ENCODE results near the gene CD63.

CD63 gene

GRCh38 chr12:55683676-55684075 is 45.1 kb downstream of the CD63 start:
- Histone ChIP-seq H3K36me3 (ENCODE audit: control insufficient read depth, insufficient read depth, low read length) (peaks cover 14% of the 10 kb centered on the region), H3K27ac (ENCODE audit: low read depth, low read length) (no peak overlapping the region), H3K27me3 (ENCODE audit: control insufficient read depth, insufficient read depth, low read length) (no peaks in the 10 kb centered on the region), H3K4me3 (ENCODE audit: low read depth, low read length) (no peak overlapping the region), H3K4me1 (ENCODE audit: control insufficient read depth, insufficient read depth, low read length) (peaks cover 5% of the 10 kb centered on the region; the same call in 1 of the 2 replicates), H3K9me3 (ENCODE audit: control insufficient read depth, insufficient read depth, low read length) (no peaks in the 10 kb centered on the region), H3K9ac (ENCODE audit: low read depth, low read length) (no peak overlapping the region)

DNA sequence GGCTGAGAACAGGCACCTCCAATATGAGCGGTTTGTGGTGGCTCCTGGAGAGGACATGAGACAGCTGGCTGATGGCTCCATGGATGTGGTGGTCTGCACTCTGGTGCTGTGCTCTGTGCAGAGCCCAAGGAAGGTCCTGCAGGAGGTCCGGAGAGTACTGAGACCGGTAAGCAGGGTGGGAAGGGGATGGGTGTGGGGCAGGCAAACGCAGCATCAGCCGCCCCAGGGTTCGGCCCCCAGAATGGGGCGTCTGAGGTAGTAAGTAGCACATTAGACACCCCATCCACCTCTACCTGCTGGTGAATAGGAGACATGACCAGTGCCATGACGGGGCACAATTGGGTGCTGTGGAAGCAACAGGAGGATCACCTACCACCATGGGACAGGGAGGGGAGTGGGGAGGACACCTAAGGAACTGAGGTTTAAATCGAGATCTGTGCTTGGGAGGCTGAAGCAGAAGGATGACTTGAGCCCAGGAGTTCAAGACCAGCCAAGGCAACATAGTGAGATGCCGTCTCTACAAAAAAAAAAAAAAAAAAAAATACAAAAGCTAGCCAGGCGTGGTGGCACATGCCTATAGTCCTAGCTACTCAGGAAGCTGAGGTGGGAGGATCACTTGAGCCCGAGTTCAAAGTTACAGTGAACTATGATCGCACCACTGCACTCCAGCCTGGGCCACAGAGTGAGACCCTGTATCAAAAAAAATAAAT is 46.6 kb downstream of the CD63 start:
- Histone ChIP-seq H3K27me3 (ENCODE audit: control insufficient read depth, insufficient read depth, low read length) (no peaks in the 10 kb centered on the region), H3K9me3 (ENCODE audit: control insufficient read depth, insufficient read depth, low read length) (no peaks in the 10 kb centered on the region), H3K27ac (ENCODE audit: low read depth, low read length) (peak overlapping the region; percentile 70), H3K4me3 (ENCODE audit: low read depth, low read length) (peak overlapping the region; percentile 42; the same call in 1 of the 2 replicates), H3K4me1 (ENCODE audit: control insufficient read depth, insufficient read depth, low read length) (peaks cover 5% of the 10 kb centered on the region; the same call in 1 of the 2 replicates), H3K9ac (ENCODE audit: low read depth, low read length) (no peak overlapping the region), H3K36me3 (ENCODE audit: control insufficient read depth, insufficient read depth, low read length) (peaks cover 7% of the 10 kb centered on the region)

DNA sequence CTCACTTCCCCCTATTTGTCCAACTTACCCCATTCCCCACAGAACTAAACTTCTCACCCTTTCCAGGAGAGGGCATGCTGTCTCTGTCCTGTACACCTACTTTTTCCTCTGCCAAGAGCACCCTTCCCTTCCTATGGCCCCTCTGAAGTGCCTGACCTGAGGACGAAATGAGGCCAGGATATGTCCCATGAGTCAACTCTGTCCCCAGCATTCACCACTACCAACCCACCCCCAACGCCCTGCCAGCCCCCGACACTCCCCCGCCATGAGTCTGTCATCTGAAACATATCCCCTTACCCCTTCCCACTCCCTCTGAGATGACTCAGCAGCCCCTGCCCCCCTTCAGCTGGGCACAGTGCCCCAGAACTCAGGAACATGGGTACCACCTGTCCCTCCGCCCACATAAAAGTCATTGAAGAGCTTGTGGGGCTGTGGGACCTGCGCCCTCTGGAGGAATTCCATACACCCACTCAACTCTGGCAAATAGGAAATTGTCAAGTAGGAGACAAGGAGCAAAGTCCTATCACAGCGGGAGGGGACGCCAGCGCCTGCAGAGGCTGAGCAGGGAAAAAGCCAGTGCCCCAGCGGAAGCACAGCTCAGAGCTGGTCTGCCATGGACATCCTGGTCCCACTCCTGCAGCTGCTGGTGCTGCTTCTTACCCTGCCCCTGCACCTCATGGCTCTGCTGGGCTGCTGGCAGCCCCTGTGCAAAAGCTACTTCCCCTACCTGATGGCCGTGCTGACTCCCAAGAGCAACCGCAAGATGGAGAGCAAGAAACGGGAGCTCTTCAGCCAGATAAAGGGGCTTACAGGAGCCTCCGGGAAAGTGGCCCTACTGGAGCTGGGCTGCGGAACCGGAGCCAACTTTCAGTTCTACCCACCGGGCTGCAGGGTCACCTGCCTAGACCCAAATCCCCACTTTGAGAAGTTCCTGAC is 47.4 kb downstream of the CD63 start:
- Histone ChIP-seq H3K4me3 (ENCODE audit: low read depth, low read length) (peak overlapping the region; percentile 42), H3K27me3 (ENCODE audit: control insufficient read depth, insufficient read depth, low read length) (no peaks in the 10 kb centered on the region)

DNA sequence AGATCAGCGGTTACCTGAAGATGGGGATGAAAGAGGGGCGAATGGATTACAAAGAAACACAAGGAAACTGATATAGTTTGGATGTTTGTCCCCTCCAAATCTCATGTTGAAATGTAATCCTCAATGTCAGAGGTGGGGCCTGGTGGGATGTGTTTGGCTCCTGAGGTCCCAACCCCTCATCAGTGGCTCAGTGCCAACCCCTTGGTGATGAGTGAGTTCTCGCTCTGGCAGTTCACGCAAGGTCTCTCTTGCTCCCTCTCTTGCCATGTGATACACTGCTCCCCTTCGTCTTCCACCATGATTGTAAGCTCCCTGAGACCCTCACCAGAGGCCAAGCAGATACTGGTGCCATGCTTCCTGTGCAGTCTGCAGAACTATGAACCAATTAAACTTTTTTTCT is 49.1 kb downstream of the CD63 start:
- Histone ChIP-seq H3K9ac (ENCODE audit: low read depth, low read length) (no peak overlapping the region), H3K4me1 (ENCODE audit: control insufficient read depth, insufficient read depth, low read length) (peaks cover 5% of the 10 kb centered on the region; the same call in 1 of the 2 replicates), H3K27me3 (ENCODE audit: control insufficient read depth, insufficient read depth, low read length) (no peaks in the 10 kb centered on the region), H3K27ac (ENCODE audit: low read depth, low read length) (no peak overlapping the region), H3K9me3 (ENCODE audit: control insufficient read depth, insufficient read depth, low read length) (no peaks in the 10 kb centered on the region), H3K36me3 (ENCODE audit: control insufficient read depth, insufficient read depth, low read length) (no peaks in the 10 kb centered on the region), H3K4me3 (ENCODE audit: low read depth, low read length) (no peak overlapping the region)

More for the DNA sequence above, 47.4 kb downstream of the CD63 start:
- H3K4me1 ChIP-seq (ENCODE audit: control insufficient read depth, insufficient read depth, low read length): peaks cover 5% of the 10 kb centered on the region; the same call in 1 of the 2 replicates
- H3K27ac ChIP-seq (ENCODE audit: low read depth, low read length): peak overlapping the region; percentile 70
- H3K9me3 ChIP-seq (ENCODE audit: control insufficient read depth, insufficient read depth, low read length): no peaks in the 10 kb centered on the region
- peaks cover 2% of the 10 kb centered on the region for H3K36me3 ChIP-seq (ENCODE audit: control insufficient read depth, insufficient read depth, low read length)
- no peak overlapping the region; the same call in 1 of the 2 replicates for H3K9ac ChIP-seq (ENCODE audit: low read depth, low read length)

- no peak overlapping the region for H3K4me3 ChIP-seq (ENCODE audit: low read depth, low read length)
- H3K9me3 ChIP-seq (ENCODE audit: control insufficient read depth, insufficient read depth, low read length): no peaks in the 10 kb centered on the region
- no peak overlapping the region for H3K27ac ChIP-seq (ENCODE audit: low read depth, low read length)
- peaks cover 2% of the 10 kb centered on the region; the same call in 1 of the 2 replicates for H3K4me1 ChIP-seq (ENCODE audit: control insufficient read depth, insufficient read depth, low read length)
- H3K27me3 ChIP-seq (ENCODE audit: control insufficient read depth, insufficient read depth, low read length): no peaks in the 10 kb centered on the region
- no peaks in the 10 kb centered on the region for H3K36me3 ChIP-seq (ENCODE audit: control insufficient read depth, insufficient read depth, low read length)
- H3K9ac ChIP-seq (ENCODE audit: low read depth, low read length): no peak overlapping the region
These were observed 52.1 kb downstream of the CD63 start for GRCh38 chr12:55676707-55677106.

DNA sequence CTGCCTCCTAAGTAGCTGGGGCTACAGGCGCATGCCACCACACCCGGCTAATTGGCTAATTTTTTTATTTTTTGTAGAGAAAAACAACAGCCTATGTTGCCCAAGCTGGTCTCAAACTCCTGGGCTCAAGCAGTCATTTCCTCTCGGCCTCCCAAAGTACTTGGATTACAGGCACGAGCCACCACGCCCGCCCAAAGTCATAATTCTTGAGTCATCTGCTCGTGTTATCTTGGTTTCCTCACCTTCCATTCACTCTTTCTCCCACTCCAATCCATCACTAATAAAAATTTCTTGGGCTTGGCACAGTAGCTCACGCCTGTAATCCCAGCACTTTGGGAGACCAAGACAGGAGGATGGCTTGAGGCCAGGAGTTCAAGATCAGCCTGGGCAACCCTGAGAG is 53.1 kb downstream of the CD63 start:
- Histone ChIP-seq H3K9me3 (ENCODE audit: control insufficient read depth, insufficient read depth, low read length) (no peaks in the 10 kb centered on the region), H3K4me1 (ENCODE audit: control insufficient read depth, insufficient read depth, low read length) (no peaks in the 10 kb centered on the region), H3K27ac (ENCODE audit: low read depth, low read length) (no peak overlapping the region), H3K36me3 (ENCODE audit: control insufficient read depth, insufficient read depth, low read length) (no peaks in the 10 kb centered on the region), H3K4me3 (ENCODE audit: low read depth, low read length) (no peak overlapping the region), H3K9ac (ENCODE audit: low read depth, low read length) (no peak overlapping the region), H3K27me3 (ENCODE audit: control insufficient read depth, insufficient read depth, low read length) (no peaks in the 10 kb centered on the region)

All from HUES48 (cell line).